Left renal pelvis (tissue), 4 donors: ENCODE data around the gene COL19A1. TPM values are rescaled to one million over a fixed set of nuclear protein-coding genes. Genes with fewer than 3 reads are reported as not detected.

Experiments
- DNase-seq, 4 donors: peaks; one replicate each; pipeline ENCODE4 v3.0.0-alpha.2; 2013; ENCODE audit warnings: low read depth in 4 of 4, low spot score in 3 of 4
- polyA plus RNA-seq, 4 donors: library from polyadenylated mRNA; unstranded; fragments of 120-200 nt; gene quantifications; one replicate each; pipeline ENCODE4 v1.2.1, GENCODE V29; 2013; ENCODE audit not compliant: insufficient read length in 4 of 4

The COL19A1 gene
- polyA plus RNA-seq, 4 donors, result 0.11 to 2.7 (median 2.4) TPM

- no peak for DNase-seq
Measured at GRCh38 chr6:70041411-70041810, 175.1 kb downstream of the COL19A1 start.

GRCh38 chr6:70045413-70045812, 179.1 kb downstream of the COL19A1 start:
- no peak for DNase-seq

- no peak for DNase-seq
Measured at GRCh38 chr6:70051197-70052124, 185.1 kb downstream of the COL19A1 start.

GRCh38 chr6:70059039-70059719, 192.8 kb downstream of the COL19A1 start:
- DNase-seq, result no peak

DNA sequence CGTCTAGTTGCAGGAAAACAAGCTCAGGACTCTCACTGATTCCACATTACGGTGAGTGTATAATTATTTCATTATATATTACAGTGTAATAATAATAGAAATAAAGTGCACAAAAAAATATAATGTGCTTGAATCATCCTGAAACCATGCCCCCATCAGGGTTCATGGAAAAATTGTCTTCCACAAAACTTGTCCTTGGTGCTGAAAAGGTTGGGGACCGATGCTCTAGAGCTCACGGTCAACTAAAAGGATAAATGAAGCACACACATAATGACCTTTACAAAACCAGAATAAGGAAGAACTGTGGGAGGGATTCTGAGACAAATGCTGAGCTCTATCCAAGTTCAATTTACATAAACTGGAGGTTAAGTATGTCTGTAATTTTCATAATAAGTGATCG, 194.3 kb downstream of the COL19A1 start:
- no peak for DNase-seq

DNA sequence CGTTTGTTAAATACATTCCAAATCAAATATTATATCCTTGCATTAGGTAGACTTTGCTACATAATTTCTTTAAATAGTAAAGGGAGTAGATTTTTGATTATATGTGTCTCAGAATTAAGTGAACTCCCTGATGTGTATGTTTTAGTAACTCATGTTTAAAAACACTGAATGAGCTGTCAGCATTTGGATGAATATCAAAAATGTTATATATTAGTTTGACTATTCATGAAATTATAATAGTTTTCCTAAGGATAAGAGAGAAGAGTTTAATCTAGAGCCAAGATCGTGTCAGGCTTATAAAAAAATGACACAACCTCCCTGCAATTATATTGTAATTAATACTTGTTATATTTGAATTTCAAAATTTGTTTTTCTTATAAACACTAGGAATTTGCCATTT, 195.2 kb downstream of the COL19A1 start:
- no peak for DNase-seq

DNA sequence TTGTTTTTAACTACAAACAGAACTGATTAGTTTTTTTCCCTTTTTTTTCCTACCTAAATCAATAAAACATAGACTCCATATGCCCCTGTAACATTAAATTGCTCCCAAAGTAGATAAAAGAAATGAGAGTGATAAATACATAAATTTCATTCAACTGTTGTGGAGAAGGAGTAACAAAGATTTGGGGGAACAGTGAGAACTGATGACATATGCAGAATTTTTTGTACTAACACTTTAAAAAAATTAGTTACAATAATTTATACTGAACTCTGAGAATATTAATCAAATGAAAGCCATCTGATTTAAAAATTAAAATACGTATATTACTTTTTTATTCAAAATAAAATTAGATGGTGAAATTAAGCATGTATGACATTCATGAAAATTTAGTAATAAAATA, 195.7 kb downstream of the COL19A1 start:
- DNase-seq, result no peak

DNA sequence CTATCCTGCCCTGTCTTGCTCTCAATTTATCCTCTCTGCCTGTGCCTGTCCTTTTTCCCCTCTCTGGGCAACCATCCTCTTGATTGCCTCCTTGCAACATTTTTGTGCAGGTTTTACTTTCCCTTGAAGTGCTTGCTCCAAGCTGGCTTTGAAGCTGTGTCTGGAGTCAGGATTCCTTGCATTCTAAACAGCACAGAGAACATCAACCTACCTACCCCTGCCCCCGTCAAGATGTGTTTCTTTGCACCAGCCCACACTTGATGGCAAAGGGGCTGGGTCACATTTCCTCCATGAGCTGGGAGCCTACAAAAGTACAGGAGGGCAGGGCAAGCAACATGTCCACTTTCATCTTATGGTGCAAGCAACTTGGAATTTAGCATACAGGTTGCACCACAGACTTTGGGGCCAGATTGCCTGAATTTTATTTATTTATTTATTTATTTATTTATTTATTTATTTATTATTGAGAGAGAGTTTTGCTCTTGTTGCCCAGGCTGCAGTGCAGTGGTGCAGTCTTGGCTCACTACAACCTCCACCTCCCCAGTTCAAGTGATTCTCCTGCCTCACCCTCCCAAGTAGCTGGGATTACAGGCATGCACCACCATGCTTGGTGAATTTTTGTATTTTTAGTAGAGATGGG, 206.3 kb downstream of the COL19A1 start:
- DNase-seq, result no peak

DNA sequence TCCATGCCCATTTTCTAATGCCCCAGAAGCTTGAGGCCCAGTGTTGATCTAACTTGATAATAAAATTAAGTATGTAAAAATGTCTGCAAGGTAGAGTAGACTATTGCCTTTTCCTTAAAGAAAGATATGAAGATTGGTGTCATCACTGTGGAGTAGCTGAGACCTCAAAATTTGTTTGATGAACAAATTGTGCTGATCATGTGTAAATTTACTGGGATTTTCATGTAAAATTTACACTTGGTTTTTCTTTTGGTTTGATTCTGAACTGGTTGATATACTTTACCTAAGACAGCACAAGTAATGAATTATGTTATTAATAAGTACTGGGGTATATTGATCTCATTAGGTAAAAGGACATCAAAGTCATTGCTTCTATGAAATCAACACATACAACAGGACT, 207.3 kb downstream of the COL19A1 start:
- DNase-seq, result no peak

DNA sequence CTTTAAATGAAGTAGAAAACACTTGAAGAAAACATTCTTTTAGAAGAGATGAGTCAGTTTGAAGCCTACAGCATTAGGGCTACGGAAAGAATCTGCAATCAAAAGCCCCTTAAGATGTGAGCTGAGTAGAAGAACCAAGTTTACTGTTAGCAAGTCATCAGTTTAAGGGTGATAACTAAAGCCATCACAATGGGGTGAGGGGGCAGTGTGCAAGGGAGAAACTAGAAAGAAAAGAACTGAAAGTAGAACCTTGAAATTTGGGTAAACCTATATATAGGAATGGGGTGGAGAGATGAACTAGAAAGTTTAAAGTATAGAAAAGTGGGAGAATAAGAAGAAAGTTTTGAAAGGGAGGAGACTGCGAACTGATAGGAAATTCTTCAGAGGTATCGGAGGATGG, 212.9 kb downstream of the COL19A1 start:
- DNase-seq, result no peak

- no peak for DNase-seq
Measured at GRCh38 chr6:70080443-70081070, 214.2 kb downstream of the COL19A1 start.

DNA sequence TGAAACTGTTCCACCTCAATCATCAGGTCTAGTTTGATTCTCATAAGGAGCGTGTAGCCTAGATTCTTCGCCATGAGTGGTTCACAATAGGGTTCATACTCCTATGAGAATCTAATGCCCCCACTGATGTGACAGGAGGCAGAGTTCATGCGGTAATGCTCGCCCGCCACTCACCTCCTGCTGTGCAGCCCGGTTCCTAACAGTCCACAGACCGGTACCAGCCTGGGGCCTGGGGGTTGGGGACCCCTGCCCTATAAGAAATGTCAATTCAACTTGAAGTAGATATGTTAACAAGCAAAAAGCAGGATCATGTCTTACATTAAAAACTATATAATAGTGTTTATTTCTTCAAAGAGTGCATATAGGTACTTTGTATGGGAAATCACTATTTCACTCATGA, 216.5 kb downstream of the COL19A1 start:
- no peak for DNase-seq

DNA sequence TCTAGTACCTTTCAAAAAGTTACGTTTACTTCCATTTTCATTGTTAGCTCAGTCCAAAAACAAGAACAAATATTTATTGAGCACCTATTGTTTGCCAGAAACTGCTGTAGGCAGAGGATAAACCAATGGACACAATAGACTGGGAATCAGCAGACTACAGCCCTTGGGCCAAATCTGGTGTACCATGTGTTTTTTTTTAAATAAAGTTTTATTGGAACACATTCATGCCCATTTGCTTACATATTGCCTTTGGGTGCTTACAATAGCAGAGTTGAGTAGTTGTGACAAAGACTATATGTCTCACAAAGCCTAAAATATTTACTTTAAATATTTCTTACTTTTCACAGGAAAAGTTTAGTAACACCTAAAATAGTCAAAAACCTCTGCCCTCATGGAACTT, 220.4 kb downstream of the COL19A1 start:
- DNase-seq, result no peak

- DNase-seq, result no peak
Measured at GRCh38 chr6:70094156-70094555, 227.8 kb downstream of the COL19A1 start.

GRCh38 chr6:70099732-70100131, 233.4 kb downstream of the COL19A1 start:
- no peak for DNase-seq

DNA sequence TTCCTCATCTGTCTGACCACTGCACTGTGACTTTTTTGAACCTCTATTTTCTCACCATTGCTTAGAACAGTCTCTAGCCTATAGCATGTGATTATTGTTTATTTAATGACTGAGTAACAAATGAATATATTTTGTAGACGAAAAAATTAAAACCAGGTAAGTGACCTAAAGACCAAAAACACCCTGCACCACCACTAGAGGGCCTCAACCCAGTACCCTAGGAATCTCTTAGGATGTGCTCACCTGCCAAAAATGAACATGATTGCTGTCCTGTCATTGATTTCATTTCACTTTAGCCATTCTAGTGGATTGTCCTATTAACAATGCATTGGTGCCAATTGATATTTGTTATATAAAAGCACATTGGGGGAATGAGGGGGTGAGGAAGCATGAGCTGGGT, 237.4 kb downstream of the COL19A1 start:
- no peak for DNase-seq

- peak in 1 of 4 donors; percentile 35 for DNase-seq
Measured at GRCh38 chr6:70107852-70108629, 241.7 kb downstream of the COL19A1 start.

DNA sequence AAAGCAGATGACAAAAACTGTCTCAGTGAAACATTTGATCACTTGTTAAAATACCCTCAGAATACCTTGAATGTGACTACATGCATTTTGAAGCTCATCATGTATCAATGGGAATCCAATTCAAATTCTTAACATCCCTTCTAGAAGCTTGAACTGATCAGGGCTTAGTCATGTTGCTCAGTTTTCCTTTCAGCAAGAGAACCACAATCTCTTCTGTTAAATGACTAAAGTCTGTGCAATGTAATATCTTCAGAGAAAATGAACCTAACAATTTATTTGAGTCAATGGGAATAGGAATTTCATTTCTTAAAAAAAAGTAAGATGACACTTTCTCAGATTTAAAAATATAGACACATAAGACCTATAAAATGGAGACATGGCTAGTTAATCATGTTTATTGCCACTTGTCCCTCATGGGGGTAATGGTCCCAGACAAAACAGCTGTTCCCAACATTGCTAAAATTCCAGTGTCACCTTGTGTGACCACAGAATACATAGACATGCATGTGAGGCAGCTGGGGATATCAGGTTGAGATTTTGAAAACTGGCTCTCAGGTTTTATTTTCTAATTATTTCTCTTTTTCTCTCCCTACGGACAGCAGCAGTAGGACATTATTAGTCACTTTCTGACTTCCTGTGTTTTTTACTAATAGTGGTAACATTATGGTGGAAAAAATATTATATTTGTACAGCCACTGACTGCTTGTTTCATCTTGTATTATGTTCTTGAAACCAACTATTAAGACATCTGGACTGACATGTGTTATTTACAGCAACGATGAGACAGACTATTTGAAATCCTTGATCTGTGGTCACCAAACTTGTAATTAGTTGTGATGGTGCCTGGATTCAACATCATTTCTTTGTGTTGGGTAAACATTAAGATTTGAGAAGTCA, 244.0 kb downstream of the COL19A1 start:
- DNase-seq, result peak in 1 of 4 donors; percentile 32

DNA sequence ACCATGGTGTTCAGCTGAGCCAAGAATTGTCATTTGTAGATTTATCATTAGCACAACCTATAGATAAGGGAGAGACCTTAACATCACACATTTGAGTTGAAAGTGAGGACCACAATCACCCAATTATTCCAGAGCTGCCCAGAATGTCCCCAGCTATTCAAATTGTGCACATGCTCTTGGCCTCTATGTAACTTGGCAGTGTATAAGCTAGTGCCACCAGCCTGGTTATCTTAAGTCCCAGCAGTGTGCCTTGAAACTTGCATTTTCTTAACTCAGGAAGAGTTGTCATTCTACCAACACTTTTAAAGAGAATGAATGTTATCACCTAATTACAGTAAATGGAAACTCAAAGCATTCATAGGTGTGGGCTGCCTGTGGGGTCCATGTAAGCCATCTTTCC, 245.4 kb downstream of the COL19A1 start:
- no peak for DNase-seq
